Gastroesophageal sphincter (tissue), 3 donors: Measurements from ENCODE around the gene PNPLA7.

Source experiments
- EP300 ChIP-seq: sonication (generic); formaldehyde crosslinking; IDR thresholded peaks from one replicate; pipeline ENCODE4 v1.6.1; 2017; ENCODE audit warnings: antibody characterized with exemption, mild to moderate bottlenecking
- POLR2A ChIP-seq, 2 donors: fragments of 450-650 bp; IDR thresholded peaks; one replicate each; pipeline ENCODE4 v1.6.1; 2017; ENCODE audit warnings: antibody characterized with exemption in 2 of 2, mild to moderate bottlenecking in 2 of 2, moderate library complexity in 1 of 2
- POLR2AphosphoS5 ChIP-seq: sonication (generic); formaldehyde crosslinking; IDR thresholded peaks from one replicate; pipeline ENCODE4 v1.6.1; 2017; ENCODE audit warnings: antibody characterized with exemption
- TF ChIP-seq, protein P1 (sequence below), 4 experiments: fragments of 200-600 bp in 2 of 4; fragments of 450-650 bp in 2 of 4; sonication (generic) in 1 of 4; IDR thresholded peaks; one replicate each; pipeline ENCODE4 v1.5.1; 2017 to 2019; ENCODE audit warnings: antibody characterized with exemption in 4 of 4, mild to moderate bottlenecking in 2 of 4, moderate library complexity in 2 of 4

DNA sequence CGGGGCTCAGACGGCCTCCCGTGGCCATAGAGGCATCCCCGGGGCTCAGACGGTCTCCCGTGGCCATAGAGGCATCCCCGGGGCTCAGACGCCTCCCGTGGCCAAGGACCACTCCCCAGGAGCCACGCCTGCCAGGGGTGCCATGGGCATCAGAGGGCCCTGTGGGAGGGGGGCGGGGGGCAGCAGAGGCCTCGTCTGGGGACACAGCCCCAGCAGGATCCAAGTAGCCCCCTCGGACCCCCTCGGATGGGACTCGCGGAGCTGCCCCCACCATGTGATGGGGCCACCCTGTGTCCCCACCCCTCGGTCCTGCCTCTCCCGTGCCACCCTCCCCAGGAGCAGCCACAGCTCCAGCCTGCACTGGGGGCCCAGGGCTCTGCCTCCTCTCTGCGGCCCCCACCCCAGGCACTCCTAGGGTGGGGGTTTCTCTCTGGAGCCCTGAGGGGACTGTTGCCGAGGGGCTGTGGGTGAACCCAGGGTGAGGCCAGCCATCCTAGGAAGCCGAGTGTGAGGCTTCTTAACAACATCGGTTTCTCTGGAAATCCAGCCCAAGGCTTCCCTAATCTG lies 111.5 kb downstream of the PNPLA7 start:
- TF ChIP-seq POLR2A (IDR thresholded peaks at IDR 0.05) (no peak), EP300 (no peak), POLR2AphosphoS5 (no peak)
- TF ChIP-seq, protein P1, sequence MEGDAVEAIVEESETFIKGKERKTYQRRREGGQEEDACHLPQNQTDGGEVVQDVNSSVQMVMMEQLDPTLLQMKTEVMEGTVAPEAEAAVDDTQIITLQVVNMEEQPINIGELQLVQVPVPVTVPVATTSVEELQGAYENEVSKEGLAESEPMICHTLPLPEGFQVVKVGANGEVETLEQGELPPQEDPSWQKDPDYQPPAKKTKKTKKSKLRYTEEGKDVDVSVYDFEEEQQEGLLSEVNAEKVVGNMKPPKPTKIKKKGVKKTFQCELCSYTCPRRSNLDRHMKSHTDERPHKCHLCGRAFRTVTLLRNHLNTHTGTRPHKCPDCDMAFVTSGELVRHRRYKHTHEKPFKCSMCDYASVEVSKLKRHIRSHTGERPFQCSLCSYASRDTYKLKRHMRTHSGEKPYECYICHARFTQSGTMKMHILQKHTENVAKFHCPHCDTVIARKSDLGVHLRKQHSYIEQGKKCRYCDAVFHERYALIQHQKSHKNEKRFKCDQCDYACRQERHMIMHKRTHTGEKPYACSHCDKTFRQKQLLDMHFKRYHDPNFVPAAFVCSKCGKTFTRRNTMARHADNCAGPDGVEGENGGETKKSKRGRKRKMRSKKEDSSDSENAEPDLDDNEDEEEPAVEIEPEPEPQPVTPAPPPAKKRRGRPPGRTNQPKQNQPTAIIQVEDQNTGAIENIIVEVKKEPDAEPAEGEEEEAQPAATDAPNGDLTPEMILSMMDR (IDR thresholded peaks at IDR 0.05): no peak
